Liver (tissue), 9 donors: ENCODE data around the gene SNAPC4. TPM values are rescaled to one million over a fixed set of nuclear protein-coding genes. Genes with fewer than 3 reads are reported as not detected.

Source experiments
- DNase-seq: peaks from one replicate; pipeline ENCODE4 v3.0.0-alpha.2; 2017; ENCODE audit warnings: low spot score
- H3K27ac ChIP-seq, 2 donors: one replicate each; pipeline ENCODE4 v1.7.0; 2013; ENCODE audit warnings: inconsistent platforms in 2 of 2, low read length in 2 of 2, control low read depth in 1 of 2, low read depth in 1 of 2, mild to moderate bottlenecking in 1 of 2
- H3K27me3 ChIP-seq, 4 donors: one replicate each; pipeline versions ENCODE4 v1.6.1 to v1.7.0; 2013; ENCODE audit warnings: low read length in 3 of 4, inconsistent platforms in 1 of 4, mild to moderate bottlenecking in 1 of 4, moderate library complexity in 1 of 4; ENCODE audit not compliant: control insufficient read depth in 4 of 4, insufficient read depth in 4 of 4
- H3K36me3 ChIP-seq, 4 donors: one replicate each; pipeline versions ENCODE4 v1.6.1 to v1.7.0; 2013; ENCODE audit warnings: low read length in 3 of 4, mild to moderate bottlenecking in 3 of 4, low read depth in 1 of 4, moderate library complexity in 1 of 4; ENCODE audit not compliant: control insufficient read depth in 4 of 4, insufficient read depth in 3 of 4
- H3K4me1 ChIP-seq, 4 donors: one replicate each; pipeline versions ENCODE4 v1.6.1 to v1.7.0; 2013; ENCODE audit warnings: low read length in 3 of 4, mild to moderate bottlenecking in 3 of 4, moderate library complexity in 1 of 4; ENCODE audit not compliant: control insufficient read depth in 4 of 4, insufficient read depth in 4 of 4
- H3K4me3 ChIP-seq, 3 donors: one replicate each; pipeline versions ENCODE4 v1.6.1 to v1.7.0; 2013; ENCODE audit warnings: low read length in 3 of 3, control low read depth in 1 of 3, low read depth in 1 of 3, mild to moderate bottlenecking in 1 of 3
- H3K9ac ChIP-seq, 2 donors: one replicate each; pipeline ENCODE4 v1.7.0; 2013; ENCODE audit warnings: low read length in 2 of 2, mild to moderate bottlenecking in 2 of 2, moderate library complexity in 2 of 2, control low read depth in 1 of 2, low read depth in 1 of 2
- H3K9me3 ChIP-seq, 4 donors: one replicate each; pipeline versions ENCODE4 v1.6.1 to v1.7.0; 2013; ENCODE audit warnings: low read length in 3 of 4; ENCODE audit not compliant: control insufficient read depth in 4 of 4
- CTCF ChIP-seq: fragments of 150-350 bp; IDR thresholded peaks from 2 replicates; pipeline ENCODE4 v1.5.1; 2017; ENCODE audit warnings: improper control_type of control experiment, low read depth, low read length; ENCODE audit not compliant: missing input control
- EGR1 ChIP-seq, 2 donors: IDR thresholded peaks; 2 replicates each; pipeline ENCODE4 v1.6.1; 2016 to 2018; ENCODE audit warnings: antibody characterized with exemption in 2 of 2, low read depth in 2 of 2
- FOXA1 ChIP-seq: IDR thresholded peaks from 2 replicates; pipeline ENCODE4 v1.6.1; 2016; ENCODE audit warnings: antibody characterized with exemption
- FOXA2 ChIP-seq: IDR thresholded peaks from 2 replicates; pipeline ENCODE4 v1.6.1; 2016; ENCODE audit warnings: antibody characterized with exemption
- GABPA ChIP-seq, 2 donors: IDR thresholded peaks in 1 of 2; conservative IDR thresholded peaks in 1 of 2; 2 replicates each; pipeline ENCODE4 v1.6.1; 2016; ENCODE audit warnings: antibody characterized with exemption in 2 of 2, mild to moderate bottlenecking in 1 of 2, moderate library complexity in 1 of 2
- HNF4A ChIP-seq, 2 donors: conservative IDR thresholded peaks; 2 replicates each; pipeline ENCODE4 v1.6.1; 2016; ENCODE audit warnings: antibody characterized with exemption in 2 of 2, mild to moderate bottlenecking in 2 of 2
- HNF4G ChIP-seq: IDR thresholded peaks from 2 replicates; pipeline ENCODE4 v1.6.1; 2016; ENCODE audit warnings: antibody characterized with exemption
- JUND ChIP-seq, 2 donors: IDR thresholded peaks; 2 replicates each; pipeline ENCODE4 v1.6.1; 2016; ENCODE audit warnings: antibody characterized with exemption in 2 of 2
- MAX ChIP-seq: IDR thresholded peaks from 2 replicates; pipeline ENCODE4 v1.6.1; 2016; ENCODE audit warnings: antibody characterized with exemption
- NR2F2 ChIP-seq: IDR thresholded peaks from 2 replicates; pipeline ENCODE4 v1.6.1; 2016; ENCODE audit warnings: antibody characterized with exemption
- RAD21 ChIP-seq, 2 donors: IDR thresholded peaks; 2 replicates each; pipeline ENCODE4 v1.6.1; 2016; ENCODE audit warnings: antibody characterized with exemption in 2 of 2, mild to moderate bottlenecking in 2 of 2
- RXRA ChIP-seq, 2 donors: IDR thresholded peaks; 2 replicates each; pipeline ENCODE4 v1.6.1; 2017 to 2018; ENCODE audit warnings: antibody characterized with exemption in 2 of 2, mild to moderate bottlenecking in 1 of 2
- SP1 ChIP-seq: IDR thresholded peaks from 2 replicates; pipeline ENCODE4 v1.6.1; 2018; ENCODE audit warnings: antibody characterized with exemption, mild to moderate bottlenecking
- YY1 ChIP-seq: IDR thresholded peaks from 2 replicates; pipeline ENCODE4 v1.6.1; 2016; ENCODE audit warnings: antibody characterized with exemption, mild to moderate bottlenecking
- ZBTB33 ChIP-seq: IDR thresholded peaks from 2 replicates; pipeline ENCODE4 v1.6.1; 2016; ENCODE audit warnings: antibody characterized with exemption
- WGBS: extraction: QIAGEN DNeasy Blood & Tissue Kit; methylation state at CpG from one replicate; pipeline ENCODE4 v1.1.7; 2013; 5-methylcytosine and 5-hydroxymethylcytosine counted together
- polyA plus RNA-seq, 2 donors: library from polyadenylated mRNA; stranded (reverse) in 1 of 2; unstranded in 1 of 2; fragments of 200-250 nt in 1 of 2; fragments of >200 nt in 1 of 2; fragmentation: Nextera tagmentation in 1 of 2; extraction: Ambion mirVana in 1 of 2; gene quantifications; one replicate each; pipeline versions ENCODE4 v1.2.1 to v1.2.3, GENCODE V29; 2013 to 2015
- total RNA-seq, 2 donors: library from RNA; depleted of rRNA; stranded (reverse); fragments of >200 nt; gene quantifications; one replicate each; pipeline ENCODE4 v1.2.3, GENCODE V29; 2014
- TF ChIP-seq, protein P1 (sequence below): IDR thresholded peaks from 2 replicates; pipeline ENCODE4 v1.6.1; 2016; ENCODE audit warnings: antibody characterized with exemption, mild to moderate bottlenecking
- TF ChIP-seq, protein P2 (sequence below): IDR thresholded peaks from 2 replicates; pipeline ENCODE4 v1.6.1; 2016; ENCODE audit warnings: antibody characterized with exemption
- donor health status: healthy.
- donor health status: healthy.
- donor health status: healthy.
- donor health status: healthy.
- donor health status: healthy.

Gene SNAPC4
- total and polyA plus RNA-seq, 4 donors, result 0.75 to 4.2 (median 3.1) TPM

DNA sequence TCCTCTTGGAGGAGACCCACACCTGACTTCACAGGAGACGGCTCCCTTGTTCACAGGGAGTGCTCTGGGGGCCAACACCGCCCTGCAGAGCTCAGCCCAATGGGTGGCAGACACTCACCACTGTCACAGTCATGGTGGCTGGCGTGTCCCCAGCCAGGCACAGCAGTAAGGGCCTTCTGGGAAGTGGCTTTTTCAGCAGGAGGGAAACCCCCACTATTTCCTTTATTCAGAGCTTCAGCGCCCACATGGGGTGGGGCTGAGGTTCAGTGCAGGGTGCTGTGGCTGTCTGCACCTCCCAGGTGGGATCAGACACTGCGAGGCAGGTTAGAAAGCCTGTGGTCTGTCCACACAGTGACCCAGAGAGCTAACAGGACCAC lies 3.6 kb upstream of the SNAPC4 start:
- WGBS, result 84% methylated on average over 5 of the region's 5 CpGs
- Histone ChIP-seq H3K27me3 (no peaks in the 10 kb centered on the region), H3K4me3 (no peak overlapping the region), H3K9me3 (no peaks in the 10 kb centered on the region), H3K4me1 (peaks cover 0 to 18% (median 15%) of the 10 kb centered on the region in 4 donors), H3K9ac (no peak overlapping the region), H3K27ac (no peak overlapping the region), H3K36me3 (peaks cover 8 to 40% (median 10%) of the 10 kb centered on the region in 4 donors)
- no peak for DNase-seq
- TF ChIP-seq RXRA (IDR thresholded peaks at IDR 0.05) (no peak), JUND (IDR thresholded peaks at IDR 0.05) (no peak), SP1 (no peak), FOXA2 (no peak), ZBTB33 (no peak), EGR1 (IDR thresholded peaks at IDR 0.05; ENCODE audit: low read depth in 2 of 2) (no peak), HNF4G (no peak), FOXA1 (no peak), RAD21 (IDR thresholded peaks at IDR 0.05) (no peak), HNF4A (conservative IDR thresholded peaks at IDR 0.05) (no peak), CTCF (no peak), YY1 (no peak), MAX (no peak), GABPA (IDR thresholded peaks at IDR 0.05 in 1 of 2, conservative IDR thresholded peaks at IDR 0.05 in 1 of 2) (no peak)
- TF ChIP-seq, protein P1, sequence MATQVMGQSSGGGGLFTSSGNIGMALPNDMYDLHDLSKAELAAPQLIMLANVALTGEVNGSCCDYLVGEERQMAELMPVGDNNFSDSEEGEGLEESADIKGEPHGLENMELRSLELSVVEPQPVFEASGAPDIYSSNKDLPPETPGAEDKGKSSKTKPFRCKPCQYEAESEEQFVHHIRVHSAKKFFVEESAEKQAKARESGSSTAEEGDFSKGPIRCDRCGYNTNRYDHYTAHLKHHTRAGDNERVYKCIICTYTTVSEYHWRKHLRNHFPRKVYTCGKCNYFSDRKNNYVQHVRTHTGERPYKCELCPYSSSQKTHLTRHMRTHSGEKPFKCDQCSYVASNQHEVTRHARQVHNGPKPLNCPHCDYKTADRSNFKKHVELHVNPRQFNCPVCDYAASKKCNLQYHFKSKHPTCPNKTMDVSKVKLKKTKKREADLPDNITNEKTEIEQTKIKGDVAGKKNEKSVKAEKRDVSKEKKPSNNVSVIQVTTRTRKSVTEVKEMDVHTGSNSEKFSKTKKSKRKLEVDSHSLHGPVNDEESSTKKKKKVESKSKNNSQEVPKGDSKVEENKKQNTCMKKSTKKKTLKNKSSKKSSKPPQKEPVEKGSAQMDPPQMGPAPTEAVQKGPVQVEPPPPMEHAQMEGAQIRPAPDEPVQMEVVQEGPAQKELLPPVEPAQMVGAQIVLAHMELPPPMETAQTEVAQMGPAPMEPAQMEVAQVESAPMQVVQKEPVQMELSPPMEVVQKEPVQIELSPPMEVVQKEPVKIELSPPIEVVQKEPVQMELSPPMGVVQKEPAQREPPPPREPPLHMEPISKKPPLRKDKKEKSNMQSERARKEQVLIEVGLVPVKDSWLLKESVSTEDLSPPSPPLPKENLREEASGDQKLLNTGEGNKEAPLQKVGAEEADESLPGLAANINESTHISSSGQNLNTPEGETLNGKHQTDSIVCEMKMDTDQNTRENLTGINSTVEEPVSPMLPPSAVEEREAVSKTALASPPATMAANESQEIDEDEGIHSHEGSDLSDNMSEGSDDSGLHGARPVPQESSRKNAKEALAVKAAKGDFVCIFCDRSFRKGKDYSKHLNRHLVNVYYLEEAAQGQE, result no peak

GRCh38 chr9:136402067-136402466 lies 2.1 kb upstream of the SNAPC4 start:
- Histone ChIP-seq H3K4me3 (no peak overlapping the region), H3K27me3 (no peaks in the 10 kb centered on the region), H3K9ac (no peak overlapping the region), H3K9me3 (no peaks in the 10 kb centered on the region), H3K36me3 (peaks cover 5 to 37% (median 10%) of the 10 kb centered on the region in 4 donors), H3K4me1 (peaks cover 0 to 30% (median 20%) of the 10 kb centered on the region in 4 donors), H3K27ac (no peak overlapping the region)
- TF ChIP-seq CTCF, result no peak
- TF ChIP-seq, protein P2, sequence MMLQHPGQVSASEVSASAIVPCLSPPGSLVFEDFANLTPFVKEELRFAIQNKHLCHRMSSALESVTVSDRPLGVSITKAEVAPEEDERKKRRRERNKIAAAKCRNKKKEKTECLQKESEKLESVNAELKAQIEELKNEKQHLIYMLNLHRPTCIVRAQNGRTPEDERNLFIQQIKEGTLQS, result no peak
- no peak for TF ChIP-seq NR2F2
- TF ChIP-seq HNF4G, result no peak
- TF ChIP-seq SP1, result no peak
- TF ChIP-seq MAX, result no peak
- no peak for TF ChIP-seq RAD21 (IDR thresholded peaks at IDR 0.05)
- no peak for DNase-seq
- 80% methylated on average over 13 of the region's 13 CpGs for WGBS
